ENCODE data around the gene CASP14.
"Not testable (repeated sequence)": the region's sequence is repeated elsewhere in the genome, so short reads cannot be mapped to it uniquely, and the experiment has no call there.

CASP14 gene

GRCh38 chr19:15072930-15073647 lies 23.8 kb downstream of the CASP14 start:
- DNase-seq: no peak

DNA sequence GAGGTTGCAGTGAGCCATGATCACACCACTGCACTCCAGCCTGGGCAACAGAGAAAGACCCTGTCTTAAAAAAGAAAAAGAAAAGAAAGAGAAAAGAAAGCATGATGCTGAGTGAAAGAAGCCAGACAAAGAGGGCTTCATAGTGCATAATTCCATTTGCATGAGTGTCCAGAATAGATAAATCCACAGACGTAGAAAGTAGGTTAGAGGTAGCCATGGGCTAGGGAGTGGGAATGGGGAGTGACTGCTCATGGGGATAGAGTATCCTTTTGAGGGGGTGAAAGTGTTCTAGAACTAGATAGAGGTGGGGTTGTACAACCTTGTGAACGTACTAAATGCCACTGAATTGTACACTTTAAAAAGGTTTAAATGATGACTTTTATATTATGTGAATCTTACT lies 25.1 kb downstream of the CASP14 start:
- no peak for DNase-seq

DNA sequence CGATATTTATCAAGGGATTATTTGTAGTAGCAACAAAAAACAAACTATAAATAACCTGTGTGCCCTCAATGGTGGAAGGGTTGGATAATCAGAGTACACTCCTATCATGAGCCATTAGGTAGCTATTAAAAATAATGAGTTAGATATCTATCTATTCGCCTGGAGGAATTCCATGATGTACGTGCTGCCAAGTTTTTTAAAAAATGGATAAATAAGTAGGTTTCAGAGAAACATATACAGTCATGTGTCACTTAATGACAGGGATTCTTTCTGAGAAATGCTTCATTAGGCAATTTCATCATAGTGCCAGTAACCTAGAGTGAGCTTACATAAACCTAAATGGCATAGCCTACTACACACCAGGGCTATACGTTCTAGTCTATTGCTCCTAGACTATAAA lies 26.5 kb downstream of the CASP14 start:
- no peak for DNase-seq

- DNase-seq: not testable (repeated sequence)
Measured at GRCh38 chr19:15080002-15080401, 30.7 kb downstream of the CASP14 start.

DNA sequence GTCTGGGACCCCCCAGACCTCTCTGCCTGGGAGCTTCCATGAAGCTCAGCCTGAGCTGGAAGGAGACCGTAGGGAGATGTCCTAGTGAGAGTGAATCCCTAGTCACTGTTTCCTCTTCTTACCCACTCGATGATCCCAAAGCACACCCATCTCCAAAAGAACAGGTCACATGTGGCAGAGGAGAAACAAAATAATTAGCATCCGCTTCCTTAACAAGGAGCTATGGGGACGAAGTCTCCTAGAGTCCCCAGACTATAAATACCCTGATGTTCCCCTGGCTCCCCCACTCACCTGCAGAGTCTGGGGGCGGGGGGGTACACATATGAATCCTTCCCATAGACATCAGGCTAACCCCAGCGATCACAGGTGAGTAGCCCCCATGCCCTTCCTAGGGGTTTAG lies 32.6 kb downstream of the CASP14 start, which contains the start of gene OR1I1:
Gene OR1I1, plus strand, starts transcription at position 301 of the 400 bp plus-strand sequence. CDS start 4,855 bp downstream, outside the sequence.
- DNase-seq: no peak

DNA sequence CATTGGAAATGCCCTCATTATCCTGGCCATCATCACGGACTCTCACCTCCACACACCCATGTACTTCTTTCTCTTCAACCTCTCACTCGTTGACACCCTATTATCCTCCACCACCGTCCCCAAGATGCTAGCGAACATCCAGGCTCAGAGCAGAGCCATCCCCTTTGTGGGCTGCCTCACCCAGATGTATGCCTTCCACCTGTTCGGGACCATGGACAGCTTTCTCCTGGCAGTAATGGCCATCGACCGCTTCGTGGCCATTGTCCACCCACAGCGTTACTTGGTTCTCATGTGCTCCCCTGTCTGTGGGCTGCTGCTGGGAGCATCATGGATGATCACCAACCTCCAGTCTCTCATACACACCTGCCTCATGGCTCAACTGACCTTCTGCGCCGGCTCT lies 37.9 kb downstream of the CASP14 start:
- no peak for DNase-seq

- peak; percentile 42 for DNase-seq
Measured at GRCh38 chr19:15091918-15092753, 42.9 kb downstream of the CASP14 start.

DNA sequence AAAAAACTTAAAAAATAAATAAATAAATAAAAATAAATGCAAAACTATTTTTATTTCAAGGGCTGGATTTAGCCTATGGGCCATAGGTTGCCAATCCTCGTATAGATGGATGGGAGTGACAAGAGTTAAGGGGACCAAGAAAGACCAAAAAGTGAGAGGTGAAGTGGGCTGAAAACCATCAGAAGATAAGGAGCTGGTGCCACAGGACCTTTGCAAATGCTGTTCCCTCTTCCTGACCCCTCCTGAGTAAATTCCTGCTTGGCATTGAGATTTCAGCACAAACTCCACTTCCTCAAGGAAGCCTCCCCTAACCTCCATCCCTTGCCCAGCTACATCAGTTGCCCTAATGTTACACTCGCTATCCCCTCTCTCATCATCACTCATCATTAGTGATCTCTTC lies 43.7 kb downstream of the CASP14 start:
- no peak for DNase-seq

GRCh38 chr19:15096223-15096622 lies 46.9 kb downstream of the CASP14 start:
- DNase-seq: no peak

DNA sequence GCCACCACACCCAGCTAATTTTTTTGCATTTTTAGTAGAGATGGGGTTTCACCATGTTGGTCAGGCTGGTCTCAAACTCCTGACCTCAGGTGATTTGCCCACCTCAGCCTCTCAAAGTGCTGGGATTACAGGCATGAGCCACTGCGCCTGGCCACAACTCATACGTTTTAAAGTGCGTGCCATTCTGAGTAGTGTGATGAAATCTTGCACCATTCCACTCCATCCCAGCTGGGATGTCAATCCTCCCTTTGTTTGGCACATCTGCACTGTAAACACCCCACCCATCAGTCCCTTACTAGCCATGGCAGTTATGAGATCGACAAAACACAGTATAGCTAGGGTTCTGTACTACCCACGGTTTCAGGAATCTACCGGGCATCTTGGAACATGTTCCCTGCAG lies 48.7 kb downstream of the CASP14 start:
- DNase-seq: not testable (repeated sequence)

GRCh38 chr19:15098460-15098859 lies 49.2 kb downstream of the CASP14 start:
- no peak for DNase-seq

DNA sequence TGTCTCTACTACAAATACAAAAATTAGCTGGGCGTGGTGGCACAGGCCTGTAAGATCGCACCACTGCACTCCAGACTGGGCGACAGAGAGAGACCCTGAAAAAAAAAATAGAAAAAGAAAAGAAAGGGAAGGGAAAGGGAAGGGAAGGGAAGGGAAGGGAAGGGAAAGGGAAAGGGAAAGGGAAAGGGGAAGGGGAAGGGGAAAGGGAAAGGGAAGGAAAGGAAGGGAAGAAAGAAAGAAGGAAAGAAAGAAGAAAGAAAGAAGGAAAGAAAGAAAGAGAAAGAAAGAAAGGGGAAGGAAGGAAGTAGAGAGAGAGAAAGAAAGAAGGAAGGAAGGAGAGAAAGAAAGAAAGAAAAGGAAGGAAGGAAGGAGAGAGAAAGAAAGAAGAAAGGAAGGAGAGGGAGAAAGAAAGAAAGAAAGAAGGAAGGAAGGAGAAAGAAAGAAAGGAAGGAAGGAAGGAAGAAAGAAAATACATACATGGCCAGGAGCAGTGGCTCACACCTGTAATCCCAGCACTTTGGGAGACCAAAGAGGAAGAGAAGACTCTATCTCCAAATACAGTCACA lies 49.8 kb downstream of the CASP14 start:
- no peak for DNase-seq

GRCh38 chr19:15101479-15102082 lies 52.3 kb downstream of the CASP14 start:
- no peak for DNase-seq

DNA sequence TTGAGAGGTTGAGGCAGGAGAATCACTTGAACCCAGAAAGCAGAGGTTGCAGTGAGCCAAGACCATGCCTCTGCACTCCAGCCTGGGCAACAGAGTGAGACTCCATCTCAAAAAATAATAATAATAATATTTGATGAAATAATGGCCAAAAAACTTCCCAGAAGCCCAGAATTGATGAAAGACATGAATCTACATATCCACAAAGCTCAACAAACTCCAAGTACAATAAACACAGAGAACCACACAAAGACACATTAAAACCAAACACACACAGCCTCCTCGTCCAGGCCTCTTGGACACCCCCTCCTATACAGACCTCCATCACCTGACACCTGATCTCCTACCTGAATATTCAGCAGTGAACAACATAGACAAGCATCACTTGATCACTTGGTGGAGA lies 54.7 kb downstream of the CASP14 start:
- no peak for DNase-seq

GRCh38 chr19:15104411-15104810 lies 55.1 kb downstream of the CASP14 start:
- DNase-seq: no peak

- DNase-seq: no peak
Measured at GRCh38 chr19:15105044-15105443, 55.8 kb downstream of the CASP14 start.

DNA sequence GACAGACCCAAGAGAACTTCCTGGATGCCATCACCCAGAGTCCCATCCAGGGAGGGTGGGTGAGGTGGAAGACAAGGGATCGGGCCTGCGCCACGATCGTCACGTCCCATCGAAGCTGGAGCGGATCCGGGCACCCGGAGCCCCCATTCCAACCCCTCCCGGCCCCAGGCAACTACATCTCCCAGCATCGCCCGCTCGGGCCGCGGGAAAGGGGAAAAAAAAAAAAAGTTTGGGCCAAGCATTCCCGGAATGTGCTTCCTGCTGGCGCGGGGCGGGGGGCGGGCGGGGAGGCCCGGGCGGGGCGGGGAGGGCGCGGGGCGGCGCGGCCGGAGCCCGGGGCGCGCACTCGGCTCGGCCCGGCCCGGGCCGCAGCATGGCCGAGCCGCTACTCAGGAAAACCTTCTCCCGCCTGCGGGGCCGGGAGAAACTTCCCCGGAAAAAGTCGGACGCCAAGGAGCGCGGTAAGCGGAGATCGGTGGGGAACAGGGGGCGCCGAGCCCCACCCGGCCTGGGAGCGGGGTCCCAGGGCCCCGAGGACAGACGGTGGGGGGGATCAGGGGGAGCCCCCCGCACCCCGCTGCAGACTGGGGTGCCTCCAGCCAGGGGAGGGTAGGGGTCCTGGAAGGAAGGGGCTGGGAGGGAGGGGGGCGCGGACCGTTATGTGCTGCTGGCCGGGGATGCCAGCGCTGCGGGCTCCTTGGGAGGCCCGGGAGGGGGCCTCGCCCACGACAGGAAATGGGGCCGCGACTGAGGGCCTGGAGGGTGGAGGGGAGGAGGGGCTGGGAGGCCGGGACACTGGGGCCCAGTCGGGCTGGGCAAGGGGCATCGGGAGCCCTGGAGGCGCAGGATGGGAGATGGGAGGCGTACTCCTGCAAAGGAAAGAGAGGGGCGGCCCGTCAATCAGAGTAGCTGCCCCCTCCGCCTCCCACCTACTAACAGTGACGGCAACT lies 58.1 kb downstream of the CASP14 start, which contains the start of gene SYDE1:
Gene SYDE1, plus strand, starts transcription at position 341 of the 950 bp plus-strand sequence. Its CDS starts 33 bp downstream, at position 374.
- no peak for DNase-seq
